Keratinocyte (primary cell): ENCODE data around the gene DNAH12. TPM values are rescaled to one million over a fixed set of nuclear protein-coding genes. Genes with fewer than 3 reads are reported as not detected.

ENCODE experiments used
- DNase-seq: peaks from one replicate; pipeline ENCODE4 v3.0.0-alpha.2; 2011; ENCODE audit warnings: low read depth, missing footprints, low spot score
- FAIRE-seq: peaks from 2 replicates; lab custom pipeline; 2011; peaks lifted over from hg19 to GRCh38; lab: Jason Lieb, UNC
- H2AFZ ChIP-seq: 2 replicates; pipeline ENCODE4 v1.6.0; 2012; ENCODE audit warnings: low read length, control low read depth, inconsistent platforms; ENCODE audit not compliant: control insufficient read depth
- H3K27ac ChIP-seq: 2 replicates; pipeline ENCODE4 v1.5.1; 2011; ENCODE audit warnings: low read length; ENCODE audit not compliant: control insufficient read depth, insufficient read depth
- H3K27me3 ChIP-seq: 3 replicates; pipeline ENCODE4 v1.6.0; 2011; ENCODE audit warnings: low read length; ENCODE audit not compliant: control insufficient read depth, insufficient read depth; ENCODE audit errors: extremely low read depth
- H3K36me3 ChIP-seq, 2 experiments: 2 replicates in 1 of 2; 3 replicates in 1 of 2; pipeline ENCODE4 v1.5.1; 2011; ENCODE audit warnings: low read length in 2 of 2, mild to moderate bottlenecking in 1 of 2; ENCODE audit not compliant: control insufficient read depth in 2 of 2, insufficient read depth in 2 of 2; ENCODE audit errors: extremely low read depth in 1 of 2
- H3K4me1 ChIP-seq: 3 replicates; pipeline ENCODE4 v1.5.1; 2011; ENCODE audit warnings: low read length; ENCODE audit not compliant: control insufficient read depth, insufficient read depth; ENCODE audit errors: extremely low read depth
- H3K4me2 ChIP-seq: 3 replicates; pipeline ENCODE4 v1.6.0; 2011; ENCODE audit warnings: low read depth, low read length; ENCODE audit not compliant: control insufficient read depth, insufficient read depth; ENCODE audit errors: extremely low read depth
- H3K4me3 ChIP-seq, 3 experiments: fragments of 200-600 bp in 1 of 3; sonication (generic) in 1 of 3; 2 replicates in 2 of 3; 3 replicates in 1 of 3; pipeline ENCODE4 v1.5.1; 2011 to 2016; ENCODE audit warnings: low read length in 3 of 3, mild to moderate bottlenecking in 3 of 3, control low read depth in 2 of 3, inconsistent platforms in 1 of 3, low read depth in 1 of 3, mixed read lengths in 1 of 3, mixed run types in 1 of 3, moderate library complexity in 1 of 3; ENCODE audit not compliant: control insufficient read depth in 2 of 3, insufficient read depth in 2 of 3; ENCODE audit errors: extremely low read depth in 1 of 3
- H3K79me2 ChIP-seq: 2 replicates; pipeline ENCODE4 v1.6.0; 2012; ENCODE audit warnings: low read length; ENCODE audit not compliant: control insufficient read depth, insufficient read depth
- H3K9ac ChIP-seq: 3 replicates; pipeline ENCODE4 v1.6.0; 2011; ENCODE audit warnings: low read length; ENCODE audit not compliant: control insufficient read depth, insufficient read depth; ENCODE audit errors: extremely low read depth
- H3K9me1 ChIP-seq: 3 replicates; pipeline ENCODE4 v1.6.0; 2011; ENCODE audit warnings: low read length; ENCODE audit not compliant: control insufficient read depth, insufficient read depth; ENCODE audit errors: extremely low read depth
- H3K9me3 ChIP-seq: 2 replicates; pipeline ENCODE4 v1.5.1; 2012; ENCODE audit warnings: low read depth, low read length; ENCODE audit not compliant: control insufficient read depth
- H4K20me1 ChIP-seq: 3 replicates; pipeline ENCODE4 v1.6.0; 2011; ENCODE audit warnings: low read length; ENCODE audit not compliant: control insufficient read depth, insufficient read depth; ENCODE audit errors: extremely low read depth
- CTCF ChIP-seq, 3 experiments: IDR thresholded peaks in 1 of 3; conservative IDR thresholded peaks in 1 of 3; optimal IDR thresholded peaks in 1 of 3; 2 replicates in 2 of 3; 3 replicates in 1 of 3; pipeline versions ENCODE3 to v1.5.1; 2011; ENCODE audit warnings: low read length in 3 of 3, mild to moderate bottlenecking in 3 of 3, moderate library complexity in 2 of 3, control low read depth in 1 of 3, inconsistent platforms in 1 of 3; ENCODE audit not compliant: insufficient read depth in 2 of 3; ENCODE audit errors: extremely low read depth in 1 of 3
- EZH2 ChIP-seq: IDR thresholded peaks from one replicate; pipeline ENCODE4 v1.6.1; 2012; ENCODE audit warnings: inconsistent platforms, mild to moderate bottlenecking, low read length, moderate library complexity
- dilution Hi-C: fragments of 300-500 bp; cut with MboI; formaldehyde crosslinking; loops from one replicate; pipeline ENCODE4 v1.7.0; 2020; ENCODE audit warnings: low sequenced_read_pairs; ENCODE audit not compliant: extremely low pct_ligation_motif_present
- polyA plus RNA-seq, 5 experiments: library from polyadenylated mRNA; depleted of rRNA in 3 of 5; stranded (reverse) in 3 of 5; stranded (forward) in 1 of 5; unstranded in 1 of 5; fragments of >200 nt; gene quantifications; 1 replicate in 1 of 5; 2 replicates in 3 of 5; 3 replicates in 1 of 5; pipeline versions ENCODE4 v1.2.1 to v1.2.3, GENCODE V29; 2011 to 2012; ENCODE audit warnings: missing spikeins in 2 of 5, low read depth in 1 of 5, low replicate concordance in 1 of 5

DNAH12 gene
- polyA plus RNA-seq, 1 donor (not counting 4 experiments of a cell fraction or from before 2014, with no cell fraction given): not detected

GRCh38 chr3:57288403-57288802 lies 255.7 kb downstream of the DNAH12 start:
- H3K4me2 ChIP-seq: no peak overlapping the region
- no peak overlapping the region for H3K27ac ChIP-seq
- H3K9me1 ChIP-seq: no peaks in the 10 kb centered on the region
- no peak overlapping the region for H3K4me3 ChIP-seq
- H3K4me1 ChIP-seq: no peaks in the 10 kb centered on the region
- H3K9me3 ChIP-seq: no peaks in the 10 kb centered on the region
- FAIRE-seq (no peak), DNase-seq (no peak)
- H3K9ac ChIP-seq: no peak overlapping the region
- H2AFZ ChIP-seq: no peak overlapping the region
- no peaks in the 10 kb centered on the region for H3K79me2 ChIP-seq
- no peaks in the 10 kb centered on the region for H3K36me3 ChIP-seq
- no peaks in the 10 kb centered on the region for H3K27me3 ChIP-seq
- dilution Hi-C loops: no loop called here
- no peak for TF ChIP-seq EZH2
- H4K20me1 ChIP-seq: no peaks in the 10 kb centered on the region

GRCh38 chr3:57287205-57287604 lies 256.9 kb downstream of the DNAH12 start:
- no peak overlapping the region for H3K4me3 ChIP-seq
- no peak for DNase-seq
- FAIRE-seq: no peak
- H3K4me2 ChIP-seq: no peak overlapping the region
- no peaks in the 10 kb centered on the region for H3K79me2 ChIP-seq
- no peak overlapping the region for H3K27ac ChIP-seq
- no peaks in the 10 kb centered on the region for H3K4me1 ChIP-seq
- no peaks in the 10 kb centered on the region for H3K36me3 ChIP-seq
- no peak overlapping the region for H2AFZ ChIP-seq
- no peaks in the 10 kb centered on the region for H3K27me3 ChIP-seq
- no peaks in the 10 kb centered on the region for H4K20me1 ChIP-seq
- H3K9me1 ChIP-seq: no peaks in the 10 kb centered on the region
- no peak overlapping the region for H3K9ac ChIP-seq
- no peaks in the 10 kb centered on the region for H3K9me3 ChIP-seq
- TF ChIP-seq CTCF (optimal IDR thresholded peaks at IDR 0.05 in 1 of 3, IDR thresholded peaks at IDR 0.05 in 1 of 3, conservative IDR thresholded peaks at IDR 0.05 in 1 of 3; ENCODE audit: extremely low read depth in 1 of 3, insufficient read depth in 2 of 3, low read length in 3 of 3) (no peak), EZH2 (no peak)
- dilution Hi-C loops: no loop called here

GRCh38 chr3:57283334-57283733 lies 260.8 kb downstream of the DNAH12 start:
- no peak for TF ChIP-seq EZH2
- no peak for TF ChIP-seq CTCF (optimal IDR thresholded peaks at IDR 0.05 in 1 of 3, IDR thresholded peaks at IDR 0.05 in 1 of 3, conservative IDR thresholded peaks at IDR 0.05 in 1 of 3; ENCODE audit: extremely low read depth in 1 of 3, insufficient read depth in 2 of 3, low read length in 3 of 3)
- no peak overlapping the region for H3K9ac ChIP-seq
- no peak overlapping the region for H3K4me3 ChIP-seq
- no peaks in the 10 kb centered on the region for H3K4me1 ChIP-seq
- no peaks in the 10 kb centered on the region for H3K79me2 ChIP-seq
- H3K27me3 ChIP-seq: no peaks in the 10 kb centered on the region
- H3K9me1 ChIP-seq: no peaks in the 10 kb centered on the region
- no peak overlapping the region for H3K27ac ChIP-seq
- FAIRE-seq (no peak), DNase-seq (no peak)
- no peak overlapping the region for H2AFZ ChIP-seq
- dilution Hi-C loops: no loop called here
- H4K20me1 ChIP-seq: no peaks in the 10 kb centered on the region
- no peak overlapping the region for H3K4me2 ChIP-seq
- H3K9me3 ChIP-seq: no peaks in the 10 kb centered on the region
- H3K36me3 ChIP-seq: no peaks in the 10 kb centered on the region
